CD4-positive, alpha-beta T cell treated with Interleukin-1 beta for 1 hour (primary cell): Measurements from ENCODE around the gene AFTPH.

Experiments used
- DNase-seq, 2 donors: peaks; one replicate each; pipeline ENCODE4 v3.0.0-alpha.2; 2020 to 2022

AFTPH gene

GRCh38 chr2:64634345-64635267 is 110.5 kb downstream of the AFTPH start:
- DNase-seq = peak in 1 of 2 donors; percentile 34

DNA sequence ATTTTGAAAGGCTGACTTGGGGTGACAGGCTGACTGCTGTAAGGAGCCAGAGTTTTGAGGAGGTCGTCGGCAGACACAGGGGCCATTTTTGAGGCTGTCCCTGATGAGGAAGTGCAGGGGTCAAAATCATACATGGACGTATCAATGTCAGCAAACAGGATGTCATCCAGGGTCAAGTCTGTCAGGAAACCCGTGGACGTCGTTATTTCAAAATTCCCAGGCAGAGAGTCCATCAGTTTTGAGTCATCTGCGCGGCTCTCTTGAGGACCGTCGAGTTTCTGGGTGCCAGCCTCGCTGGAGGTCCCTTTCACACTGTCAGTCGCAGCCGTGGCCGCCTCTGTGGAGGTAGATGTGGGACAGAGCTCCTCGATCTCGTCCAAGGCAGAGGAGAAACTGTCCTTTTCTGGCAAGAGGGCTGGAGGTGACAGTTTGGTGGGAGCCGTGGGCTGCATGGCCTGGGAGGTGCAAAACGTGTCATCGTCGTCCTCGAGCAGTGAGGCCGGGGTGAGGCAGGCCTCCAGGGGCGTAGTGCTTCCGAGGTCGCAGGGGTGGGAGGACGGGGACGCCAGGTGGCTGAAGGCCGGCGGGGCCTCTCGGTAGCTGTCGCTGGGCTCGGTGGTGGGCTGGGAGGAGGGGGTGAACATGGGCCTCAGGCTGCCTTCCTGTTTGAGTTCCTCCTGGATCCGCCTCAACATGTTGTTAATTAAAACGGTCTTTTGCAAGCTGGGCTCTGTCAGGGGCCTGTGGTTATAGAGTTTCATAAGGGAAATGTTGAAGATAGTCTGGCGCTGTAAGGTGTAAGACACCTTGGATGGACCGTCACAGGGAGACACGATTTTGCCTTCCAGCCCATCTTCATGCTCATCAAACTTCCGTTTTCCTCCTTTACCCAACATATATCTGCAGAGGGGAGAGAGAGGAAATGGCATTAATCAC is 112.1 kb downstream of the AFTPH start:
- peak in 1 of 2 donors; percentile 14 for DNase-seq

GRCh38 chr2:64637000-64637635 is 113.0 kb downstream of the AFTPH start:
- peak in 1 of 2 donors; percentile 49 for DNase-seq

DNA sequence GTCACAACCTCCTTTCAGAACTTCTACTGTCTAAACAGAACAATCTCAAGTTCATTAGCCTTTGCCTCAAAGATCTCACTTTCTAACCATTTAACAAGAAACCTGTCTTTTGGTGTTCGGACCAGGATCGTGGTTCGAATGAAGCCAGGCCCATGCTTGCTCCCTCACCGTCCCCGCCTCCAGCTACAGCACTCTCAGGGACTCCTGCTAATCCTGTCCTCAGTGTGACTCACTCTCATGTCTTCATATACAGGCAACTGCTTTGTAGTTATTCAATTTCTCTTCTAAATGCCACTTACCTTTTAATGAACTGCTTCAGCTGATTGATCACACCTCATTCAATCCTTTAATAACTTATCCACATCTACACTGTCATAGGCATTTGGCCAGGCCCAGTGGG is 113.8 kb downstream of the AFTPH start:
- no peak for DNase-seq

DNA sequence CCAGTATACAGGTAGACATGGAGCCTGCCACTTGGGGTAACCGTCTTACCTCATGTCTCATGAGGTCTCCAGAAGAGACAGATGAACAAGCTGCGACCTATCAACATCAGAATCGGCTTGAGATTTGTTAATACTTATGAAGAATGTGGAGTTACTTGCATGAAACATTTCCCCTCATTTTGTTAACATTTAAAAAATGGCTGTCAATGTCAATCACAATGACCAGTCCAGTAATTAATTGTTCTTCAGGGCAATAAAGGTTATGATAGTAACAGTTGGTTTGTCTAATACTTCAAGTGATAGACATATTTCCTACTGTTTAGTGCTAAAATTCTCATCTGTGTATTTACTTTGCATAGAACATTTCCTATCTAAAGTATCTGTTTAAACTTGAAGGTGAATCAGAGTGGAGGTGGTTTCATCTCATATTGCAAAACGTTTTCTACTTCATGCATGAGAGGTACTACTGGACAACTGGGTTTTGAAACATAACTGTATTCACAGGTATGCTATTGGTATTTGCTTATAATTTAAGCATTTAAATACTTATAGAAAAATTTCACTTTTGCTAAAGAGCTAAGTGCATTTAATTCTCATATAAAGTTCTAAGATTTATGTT is 114.5 kb downstream of the AFTPH start:
- DNase-seq = no peak

GRCh38 chr2:64639691-64640090 is 115.6 kb downstream of the AFTPH start:
- DNase-seq = no peak

GRCh38 chr2:64640153-64641044 is 116.3 kb downstream of the AFTPH start:
- no peak for DNase-seq

DNA sequence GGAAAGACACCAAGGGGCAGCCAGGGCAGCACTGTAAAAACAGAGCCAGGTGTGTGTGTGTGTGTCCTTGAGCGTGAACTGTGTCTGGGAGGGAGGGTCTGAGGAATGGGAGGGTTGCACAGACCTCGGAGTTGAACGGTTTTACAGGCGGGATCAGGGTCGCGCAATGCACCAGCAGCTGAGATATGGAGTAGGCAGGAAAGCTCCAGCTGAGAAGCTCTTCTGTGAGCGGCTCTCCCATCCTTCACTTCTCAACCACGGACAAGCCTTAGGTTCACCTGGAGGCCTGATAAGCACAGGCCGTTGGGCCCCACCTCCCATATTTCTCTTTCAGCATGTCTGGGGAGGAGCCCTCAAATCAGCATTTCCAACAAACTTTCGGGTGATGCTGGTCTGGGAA is 117.5 kb downstream of the AFTPH start:
- DNase-seq = no peak
